Mesothelial cell of epicardium (in vitro differentiated cells): ENCODE data around the gene CTNNA3. TPM values are rescaled to one million over a fixed set of nuclear protein-coding genes. Genes with fewer than 3 reads are reported as not detected.

ENCODE experiments used
- DNase-seq, 2 experiments: peaks; one replicate each; pipeline ENCODE4 v3.0.0; 2021; ENCODE audit warnings: low spot score in 2 of 2; ENCODE audit not compliant: unreplicated experiment in 2 of 2
- H3K27ac Mint-ChIP-seq: 2 replicates; pipeline ENCODE4 v1.8.0; 2021; ENCODE audit warnings: mixed read lengths
- H3K27me3 Mint-ChIP-seq: 2 replicates; pipeline ENCODE4 v1.8.0; 2021; ENCODE audit warnings: low read depth, mixed read lengths
- H3K36me3 Mint-ChIP-seq: 2 replicates; pipeline ENCODE4 v1.8.0; 2021; ENCODE audit warnings: mixed read lengths
- H3K4me1 Mint-ChIP-seq: 2 replicates; pipeline ENCODE4 v1.8.0; 2021; ENCODE audit warnings: mixed read lengths
- H3K4me3 Mint-ChIP-seq: 2 replicates; pipeline ENCODE4 v1.8.0; 2021; ENCODE audit warnings: mild to moderate bottlenecking, moderate library complexity, mixed read lengths
- H3K9me3 Mint-ChIP-seq: 2 replicates; pipeline ENCODE4 v1.8.0; 2021; ENCODE audit warnings: mixed read lengths
- total RNA-seq: library from RNA; stranded (reverse); gene quantifications from 3 replicates; pipeline ENCODE4 v1.2.1, GENCODE V29; 2021
- TF ChIP-seq, protein P1 (sequence below): fragments of 200-600 bp; sonication (generic); IDR thresholded peaks from one replicate; pipeline ENCODE4 v1.5.0; 2021; ENCODE audit warnings: antibody characterized with exemption; ENCODE audit not compliant: unreplicated experiment

CTNNA3 gene
- total RNA-seq, 1 donor from 2014 or later = 14.2 TPM

DNA sequence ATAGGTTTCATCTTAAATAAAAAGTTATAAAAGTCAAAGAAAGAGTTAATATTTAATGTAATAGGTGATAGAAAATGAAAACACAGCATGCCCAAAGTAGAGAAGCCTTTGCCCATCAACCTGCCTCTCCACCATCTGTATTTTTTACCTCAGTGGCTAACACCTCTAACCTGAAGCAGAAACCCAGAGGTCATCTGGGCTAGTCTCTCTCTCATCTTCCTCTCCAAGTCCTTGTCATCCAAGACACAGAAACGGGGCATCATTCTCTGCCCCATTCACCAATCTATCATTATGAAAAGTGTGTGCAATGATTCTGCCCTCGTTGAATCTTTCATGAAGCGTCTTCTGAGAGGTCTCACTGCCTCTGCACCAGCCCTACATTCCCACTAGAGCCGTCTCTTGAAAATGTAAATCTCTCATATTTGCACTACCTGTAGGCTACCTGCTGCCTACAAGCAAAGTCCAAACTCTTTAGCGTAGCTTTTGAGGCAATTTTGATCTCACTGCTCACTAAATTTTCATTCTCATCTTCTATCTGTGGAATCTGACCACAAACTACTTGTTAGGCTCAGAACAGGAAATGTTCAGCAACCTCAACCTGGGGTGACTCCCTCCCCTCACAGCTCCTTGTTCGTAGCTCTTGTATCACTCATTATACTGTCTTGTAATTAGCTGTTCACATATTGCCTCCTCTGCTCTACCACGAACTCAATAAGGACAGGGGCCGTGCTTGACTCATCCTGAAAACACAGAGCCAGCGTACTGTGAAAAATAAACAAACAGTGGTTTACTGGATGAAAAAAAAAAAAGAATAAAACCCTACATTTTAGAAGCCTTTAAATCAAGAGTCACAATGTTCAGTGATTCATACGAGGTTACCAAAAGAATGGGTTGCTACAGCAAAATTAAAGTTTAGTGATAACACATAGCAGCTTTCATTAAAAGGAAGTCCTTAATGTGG is 83.1 kb downstream of the CTNNA3 start:
- Mint-ChIP-seq H3K4me1 (peaks cover 25% of the 10 kb centered on the region), H3K9me3 (no peaks in the 10 kb centered on the region), H3K4me3 (no peak overlapping the region), H3K27ac (no peak overlapping the region), H3K27me3 (no peaks in the 10 kb centered on the region), H3K36me3 (no peaks in the 10 kb centered on the region)
- TF ChIP-seq, protein P1, sequence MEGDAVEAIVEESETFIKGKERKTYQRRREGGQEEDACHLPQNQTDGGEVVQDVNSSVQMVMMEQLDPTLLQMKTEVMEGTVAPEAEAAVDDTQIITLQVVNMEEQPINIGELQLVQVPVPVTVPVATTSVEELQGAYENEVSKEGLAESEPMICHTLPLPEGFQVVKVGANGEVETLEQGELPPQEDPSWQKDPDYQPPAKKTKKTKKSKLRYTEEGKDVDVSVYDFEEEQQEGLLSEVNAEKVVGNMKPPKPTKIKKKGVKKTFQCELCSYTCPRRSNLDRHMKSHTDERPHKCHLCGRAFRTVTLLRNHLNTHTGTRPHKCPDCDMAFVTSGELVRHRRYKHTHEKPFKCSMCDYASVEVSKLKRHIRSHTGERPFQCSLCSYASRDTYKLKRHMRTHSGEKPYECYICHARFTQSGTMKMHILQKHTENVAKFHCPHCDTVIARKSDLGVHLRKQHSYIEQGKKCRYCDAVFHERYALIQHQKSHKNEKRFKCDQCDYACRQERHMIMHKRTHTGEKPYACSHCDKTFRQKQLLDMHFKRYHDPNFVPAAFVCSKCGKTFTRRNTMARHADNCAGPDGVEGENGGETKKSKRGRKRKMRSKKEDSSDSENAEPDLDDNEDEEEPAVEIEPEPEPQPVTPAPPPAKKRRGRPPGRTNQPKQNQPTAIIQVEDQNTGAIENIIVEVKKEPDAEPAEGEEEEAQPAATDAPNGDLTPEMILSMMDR = no peak
- no peak for DNase-seq

- H3K27ac Mint-ChIP-seq = no peak overlapping the region
- H3K4me3 Mint-ChIP-seq = no peak overlapping the region
- H3K4me1 Mint-ChIP-seq = peaks cover 27% of the 10 kb centered on the region
- peaks cover 2% of the 10 kb centered on the region for H3K9me3 Mint-ChIP-seq
- DNase-seq = no peak
- TF ChIP-seq, protein P1 = no peak
- no peaks in the 10 kb centered on the region for H3K36me3 Mint-ChIP-seq
- no peaks in the 10 kb centered on the region for H3K27me3 Mint-ChIP-seq
Measured at GRCh38 chr10:67612176-67612575, 83.8 kb downstream of the CTNNA3 start.

GRCh38 chr10:67609996-67610793 is 85.8 kb downstream of the CTNNA3 start:
- Mint-ChIP-seq H3K4me1 (peaks cover 38% of the 10 kb centered on the region), H3K27me3 (no peaks in the 10 kb centered on the region), H3K36me3 (no peaks in the 10 kb centered on the region), H3K27ac (no peak overlapping the region), H3K4me3 (no peak overlapping the region), H3K9me3 (peaks cover 4% of the 10 kb centered on the region)
- DNase-seq = no peak
- TF ChIP-seq, protein P1 = no peak

DNA sequence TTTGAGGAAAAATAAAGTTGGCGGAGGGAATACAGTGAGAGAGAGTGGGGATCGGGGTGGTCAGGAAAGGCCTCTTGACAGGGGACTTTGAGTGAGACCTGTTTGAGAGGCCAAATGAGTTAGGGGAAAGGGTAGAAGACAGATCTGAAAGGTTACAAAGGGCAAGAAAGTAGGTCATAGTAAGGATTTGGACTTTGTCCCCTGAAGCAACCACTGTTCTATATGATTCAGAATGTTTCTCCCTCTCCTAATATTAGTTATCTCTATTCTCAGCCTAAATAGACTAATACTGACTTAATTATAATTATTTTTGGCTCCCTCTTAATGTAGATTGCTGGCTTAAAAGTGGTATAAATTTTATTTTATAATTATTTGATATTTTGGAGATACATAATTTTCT is 88.0 kb downstream of the CTNNA3 start:
- no peak overlapping the region for H3K4me3 Mint-ChIP-seq
- no peaks in the 10 kb centered on the region for H3K27me3 Mint-ChIP-seq
- no peak for DNase-seq
- H3K27ac Mint-ChIP-seq = no peak overlapping the region
- no peaks in the 10 kb centered on the region for H3K36me3 Mint-ChIP-seq
- TF ChIP-seq, protein P1 = no peak
- H3K9me3 Mint-ChIP-seq = peaks cover 4% of the 10 kb centered on the region
- H3K4me1 Mint-ChIP-seq = peaks cover 38% of the 10 kb centered on the region

DNA sequence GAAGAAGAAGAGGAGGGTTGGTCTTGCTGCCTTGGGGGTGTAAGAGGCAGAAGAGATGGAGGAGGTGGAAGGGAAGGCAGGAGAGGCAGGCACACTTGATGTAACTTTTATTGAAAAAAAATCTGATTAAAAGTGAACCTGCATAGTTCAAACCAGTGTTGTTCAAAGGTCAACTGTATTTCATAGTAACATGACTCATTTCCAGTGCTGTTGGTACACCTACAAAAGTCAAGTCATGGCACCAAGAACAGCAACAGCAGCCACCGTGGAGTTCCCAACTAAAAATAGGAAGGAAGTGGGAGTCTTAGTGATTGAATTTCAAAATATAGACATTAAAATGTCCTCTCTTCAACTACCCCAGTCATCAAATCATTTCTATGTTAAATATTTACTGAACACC is 88.5 kb downstream of the CTNNA3 start:
- no peak overlapping the region for H3K4me3 Mint-ChIP-seq
- peaks cover 4% of the 10 kb centered on the region for H3K9me3 Mint-ChIP-seq
- no peaks in the 10 kb centered on the region for H3K27me3 Mint-ChIP-seq
- H3K36me3 Mint-ChIP-seq = no peaks in the 10 kb centered on the region
- DNase-seq = no peak
- no peak overlapping the region for H3K27ac Mint-ChIP-seq
- peaks cover 35% of the 10 kb centered on the region for H3K4me1 Mint-ChIP-seq
- TF ChIP-seq, protein P1 = no peak
